ENCODE data around the gene MYH10. TPM values are rescaled to one million over a fixed set of nuclear protein-coding genes. Genes with fewer than 3 reads are reported as not detected.

MYH10 gene
- total RNA-seq, 6 donors from 2014 or later, result 73.3 to 246 (median 99.6) TPM

- peaks cover 38 to 61% (median 39%) of the 10 kb centered on the region in 4 donors for H3K4me1 ChIP-seq
- H3K4me3 ChIP-seq, result peak overlapping the region in 1 of 4 donors; percentile 77
- DNase-seq, result no peak
- TF ChIP-seq POLR2AphosphoS5 (IDR thresholded peaks at IDR 0.05) (no peak), POLR2A (IDR thresholded peaks at IDR 0.05) (no peak), EP300 (IDR thresholded peaks at IDR 0.05) (no peak), CTCF (IDR thresholded peaks at IDR 0.05) (no peak)
- no peaks in the 10 kb centered on the region for H3K9me3 ChIP-seq
- no peaks in the 10 kb centered on the region for H3K27me3 ChIP-seq
- WGBS, 2 donors, result 73 to 81% methylated on average over 5 of the region's 5 CpGs
- peaks cover 0 to 23% (median 7%) of the 10 kb centered on the region in 4 donors for H3K36me3 ChIP-seq
- H3K27ac ChIP-seq, result no peak overlapping the region
- ATAC-seq (ENCODE audit: low FRiP score in 2 of 2), result no peak
Observed at GRCh38 chr17:8438441-8438840, 192.1 kb downstream of the MYH10 start.

- H3K9me3 ChIP-seq, result no peaks in the 10 kb centered on the region
- peak overlapping the region; percentile 96 to 100 (median 99) for H3K27ac ChIP-seq
- peaks cover 29 to 48% (median 30%) of the 10 kb centered on the region in 4 donors for H3K4me1 ChIP-seq
- TF ChIP-seq CTCF (IDR thresholded peaks at IDR 0.05) (no peak), POLR2A (IDR thresholded peaks at IDR 0.05) (no peak), EP300 (IDR thresholded peaks at IDR 0.05) (no peak), POLR2AphosphoS5 (IDR thresholded peaks at IDR 0.05) (no peak)
- 14 to 19% methylated on average over 5 of the region's 5 CpGs for WGBS, 2 donors
- peak overlapping the region; percentile 60 to 97 (median 78) for H3K4me3 ChIP-seq
- ATAC-seq (ENCODE audit: low FRiP score in 2 of 2) (no peak), DNase-seq (no peak)
- H3K36me3 ChIP-seq, result peaks cover 0 to 23% (median 7%) of the 10 kb centered on the region in 4 donors
- no peaks in the 10 kb centered on the region for H3K27me3 ChIP-seq
Observed at GRCh38 chr17:8436844-8437171, 193.7 kb downstream of the MYH10 start.

DNA sequence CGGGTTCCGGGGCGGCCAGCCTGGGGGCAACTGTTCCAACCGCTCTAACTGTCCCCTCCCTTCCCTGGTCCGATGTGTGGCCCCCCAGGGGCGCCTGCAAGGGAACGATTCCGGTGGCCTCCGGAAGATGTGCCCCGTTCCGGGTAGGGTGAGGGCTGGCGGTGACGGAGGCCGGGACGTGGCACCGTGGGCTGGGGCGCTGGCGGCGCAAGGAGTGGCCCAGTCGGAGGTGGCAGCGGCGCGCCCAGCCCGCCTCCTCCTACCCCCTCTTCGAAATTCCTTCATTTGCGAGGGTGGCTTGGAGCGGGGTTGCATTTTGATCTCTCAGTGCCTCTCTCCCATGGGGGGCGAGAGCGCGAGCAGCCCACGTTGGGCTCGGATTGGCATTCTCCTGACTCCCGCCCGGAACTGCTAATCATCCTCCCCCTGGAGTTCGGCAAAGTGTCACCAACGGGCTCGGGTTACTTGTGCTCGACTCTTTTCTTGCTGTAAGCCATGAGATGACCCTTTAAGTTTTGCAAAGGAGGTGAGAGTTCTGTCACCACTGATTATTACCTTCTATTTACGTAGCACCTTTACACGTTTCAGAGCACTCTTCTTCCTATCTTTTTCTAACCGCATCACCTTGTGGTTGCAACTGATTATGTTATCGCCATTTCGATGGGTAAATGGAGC lies 194.2 kb downstream of the MYH10 start:
- H3K27ac ChIP-seq, result peak overlapping the region; percentile 96 to 100 (median 99)
- no peaks in the 10 kb centered on the region for H3K9me3 ChIP-seq
- H3K4me3 ChIP-seq, result peak overlapping the region; percentile 60 to 97 (median 78)
- H3K27me3 ChIP-seq, result no peaks in the 10 kb centered on the region
- H3K4me1 ChIP-seq, result peaks cover 25 to 43% (median 27%) of the 10 kb centered on the region in 4 donors
- ATAC-seq (ENCODE audit: low FRiP score in 2 of 2) (peak; percentile 88 to 91), DNase-seq (peak; percentile 50 to 95)
- WGBS, 2 donors, result 1% methylated on average over 15 to 23 of the region's 43 CpGs
- TF ChIP-seq CTCF (IDR thresholded peaks at IDR 0.05) (peak in 2 of 6 experiments; percentile 15 to 17), POLR2A (IDR thresholded peaks at IDR 0.05) (peak in 1 of 4 donors; percentile 81), POLR2AphosphoS5 (IDR thresholded peaks at IDR 0.05) (no peak)
- peaks cover 0 to 23% (median 7%) of the 10 kb centered on the region in 4 donors for H3K36me3 ChIP-seq

GRCh38 chr17:8435245-8436168 lies 195.0 kb downstream of the MYH10 start, which contains the start of gene NDEL1:
NDEL1 (plus strand) TSS chr17:8435884; CDS start chr17:8444272, 8,388 bp downstream.
- TF ChIP-seq POLR2AphosphoS5 (IDR thresholded peaks at IDR 0.05), result peak; percentile 98 to 100
- peak in 1 of 4 donors; percentile 81 for TF ChIP-seq EP300 (IDR thresholded peaks at IDR 0.05)
- no peak for TF ChIP-seq CTCF (IDR thresholded peaks at IDR 0.05)
- peak; percentile 95 to 100 (median 99) for TF ChIP-seq POLR2A (IDR thresholded peaks at IDR 0.05)
- Histone ChIP-seq H3K27ac (peak within 1 kb of the TSS; percentile 96 to 100 (median 99)), H3K9me3 (no peaks in the 10 kb centered on the region), H3K27me3 (no peaks in the 10 kb centered on the region), H3K36me3 (peaks cover 0 to 23% (median 7%) of the 10 kb centered on the region in 4 donors), H3K4me3 (peak within 1 kb of the TSS; percentile 60 to 97 (median 78)), H3K4me1 (peaks cover 20 to 37% (median 26%) of the 10 kb centered on the region in 4 donors)
- ATAC-seq (ENCODE audit: low FRiP score in 2 of 2), result peak; percentile 98 to 99
- DNase-seq, result peak; percentile 99 to 100
- 8 to 24% methylated on average over 6 to 20 of the region's 68 CpGs for WGBS, 2 donors

All from upper lobe of left lung (tissue), 6 donors.